ENCODE results near the gene INO80B. TPM values are rescaled to one million over a fixed set of nuclear protein-coding genes. Genes with fewer than 3 reads are reported as not detected.

Gene INO80B
- total and polyA plus RNA-seq, 9 of the 15 experiments (the other 6 are each of a cell fraction or from before 2014, with no cell fraction given), result 0.41 to 22.6 (median 9.0) TPM

- TF ChIP-seq REST (IDR thresholded peaks at IDR 0.05; ENCODE audit: borderline replicate concordance), result peak; percentile 66
- TF ChIP-seq REST (CRISPR knock-in tag; IDR thresholded peaks at IDR 0.05; ENCODE audit: low read depth), result no peak
- TF ChIP-seq, protein P1, sequence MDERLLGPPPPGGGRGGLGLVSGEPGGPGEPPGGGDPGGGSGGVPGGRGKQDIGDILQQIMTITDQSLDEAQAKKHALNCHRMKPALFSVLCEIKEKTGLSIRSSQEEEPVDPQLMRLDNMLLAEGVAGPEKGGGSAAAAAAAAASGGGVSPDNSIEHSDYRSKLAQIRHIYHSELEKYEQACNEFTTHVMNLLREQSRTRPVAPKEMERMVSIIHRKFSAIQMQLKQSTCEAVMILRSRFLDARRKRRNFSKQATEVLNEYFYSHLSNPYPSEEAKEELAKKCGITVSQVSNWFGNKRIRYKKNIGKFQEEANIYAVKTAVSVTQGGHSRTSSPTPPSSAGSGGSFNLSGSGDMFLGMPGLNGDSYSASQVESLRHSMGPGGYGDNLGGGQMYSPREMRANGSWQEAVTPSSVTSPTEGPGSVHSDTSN (CRISPR knock-in tag; IDR thresholded peaks at IDR 0.05; ENCODE audit: low read depth), result no peak
- TF ChIP-seq, protein P1 (tag; conservative IDR thresholded peaks at IDR 0.05; ENCODE audit: low read depth), result peak; percentile 53; the same call in 1 of the 2 replicates
Measured at GRCh38 chr2:74501335-74502071, 46.6 kb downstream of the INO80B start (continued).

Measured in K562 (cell line).